HG03066 (cell line): ENCODE data around the gene PAFAH1B1.
"Not testable (repeated sequence)": the region's sequence is repeated elsewhere in the genome, so short reads cannot be mapped to it uniquely, and the experiment has no call there.

Experiments
- ATAC-seq: cut with Tn5 transposase; IDR thresholded peaks from one replicate; pipeline ENCODE4 v1.9.1; 2021; ENCODE audit warnings: low read depth; ENCODE audit not compliant: unreplicated experiment

The PAFAH1B1 gene

DNA sequence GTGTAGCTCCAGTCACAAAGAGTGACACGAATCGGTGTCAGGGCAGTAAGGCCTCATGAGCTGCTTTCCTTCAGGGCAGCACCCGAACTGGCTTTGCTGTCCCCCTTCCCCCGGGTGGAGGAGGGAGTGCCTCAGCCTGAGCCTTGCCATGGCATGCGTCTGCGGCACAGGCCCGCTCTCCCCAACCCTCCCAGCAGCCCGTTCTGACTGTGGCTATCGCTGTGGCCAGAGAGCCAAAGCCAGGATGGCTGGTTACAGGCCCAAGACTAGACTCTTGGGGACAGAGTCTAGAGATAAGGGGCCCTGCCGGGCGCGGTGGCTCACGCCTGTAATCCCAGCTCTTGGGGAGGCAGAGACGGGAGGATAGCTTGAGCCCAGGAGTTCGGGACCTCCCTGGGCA is 92.2 kb downstream of the PAFAH1B1 start:
- no peak for ATAC-seq

DNA sequence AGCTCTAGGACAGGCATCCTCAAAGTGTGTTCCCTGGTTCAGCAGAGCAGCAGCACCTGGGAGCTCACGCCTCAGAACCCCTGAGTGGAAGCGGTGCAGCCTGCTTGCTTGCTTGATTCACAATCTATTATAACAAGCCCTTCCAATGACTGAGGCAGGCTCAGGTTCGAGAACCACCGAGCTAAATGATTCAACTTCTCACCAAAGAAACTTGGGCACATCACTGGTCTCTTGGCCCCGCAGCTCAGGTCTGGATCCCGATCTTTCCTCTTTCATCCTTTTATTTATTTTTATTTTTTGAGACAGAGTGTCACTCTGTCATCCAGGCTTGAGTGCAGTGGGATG is 93.6 kb downstream of the PAFAH1B1 start:
- ATAC-seq, result no peak

DNA sequence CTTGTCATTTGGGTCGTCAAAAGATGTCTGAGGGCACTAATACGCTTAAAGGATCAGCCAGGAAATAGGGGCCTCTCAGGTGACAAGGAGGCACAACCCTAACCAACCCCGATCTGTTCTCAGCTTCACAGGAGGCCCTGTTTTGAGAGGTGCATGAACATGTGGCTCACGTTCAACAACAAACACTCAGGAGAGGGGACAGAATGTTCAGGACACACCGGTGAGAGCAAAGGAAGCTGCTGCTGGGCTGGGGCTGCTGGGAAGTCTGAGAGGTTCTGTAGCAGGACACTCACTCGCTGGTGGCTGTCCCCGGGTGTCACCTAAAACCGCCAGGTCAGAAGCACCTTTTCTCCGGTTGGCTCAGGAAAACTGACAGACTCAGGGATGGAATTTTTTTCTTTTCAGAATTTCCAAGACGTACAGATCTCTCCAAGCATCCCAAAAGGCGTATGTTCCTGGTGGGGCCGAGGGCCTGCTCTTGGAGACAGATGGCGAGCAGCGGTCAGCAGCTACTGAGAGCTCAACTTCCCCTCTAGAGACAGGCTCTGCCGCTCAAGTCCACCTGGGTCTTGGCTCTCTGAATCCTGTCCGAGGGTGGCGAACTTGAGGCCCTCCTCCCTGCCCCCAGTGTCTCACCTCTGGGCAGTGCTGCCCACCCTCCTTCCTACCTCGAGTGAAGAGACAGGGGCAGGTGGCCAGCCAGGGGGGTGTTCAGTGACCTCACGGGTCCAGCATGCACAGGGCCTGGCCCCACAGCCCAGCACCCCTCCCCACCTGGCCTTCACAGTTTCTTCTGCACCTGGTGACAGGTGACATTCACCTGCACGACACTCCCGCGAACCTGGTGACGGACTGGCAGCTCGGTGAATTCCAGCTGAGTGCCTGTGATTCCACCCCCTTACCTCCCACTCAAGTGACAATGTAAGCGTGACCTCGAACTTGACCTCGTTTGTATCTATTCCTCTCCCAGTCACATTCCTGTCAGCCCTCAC is 95.2 kb downstream of the PAFAH1B1 start:
- ATAC-seq, result no peak

DNA sequence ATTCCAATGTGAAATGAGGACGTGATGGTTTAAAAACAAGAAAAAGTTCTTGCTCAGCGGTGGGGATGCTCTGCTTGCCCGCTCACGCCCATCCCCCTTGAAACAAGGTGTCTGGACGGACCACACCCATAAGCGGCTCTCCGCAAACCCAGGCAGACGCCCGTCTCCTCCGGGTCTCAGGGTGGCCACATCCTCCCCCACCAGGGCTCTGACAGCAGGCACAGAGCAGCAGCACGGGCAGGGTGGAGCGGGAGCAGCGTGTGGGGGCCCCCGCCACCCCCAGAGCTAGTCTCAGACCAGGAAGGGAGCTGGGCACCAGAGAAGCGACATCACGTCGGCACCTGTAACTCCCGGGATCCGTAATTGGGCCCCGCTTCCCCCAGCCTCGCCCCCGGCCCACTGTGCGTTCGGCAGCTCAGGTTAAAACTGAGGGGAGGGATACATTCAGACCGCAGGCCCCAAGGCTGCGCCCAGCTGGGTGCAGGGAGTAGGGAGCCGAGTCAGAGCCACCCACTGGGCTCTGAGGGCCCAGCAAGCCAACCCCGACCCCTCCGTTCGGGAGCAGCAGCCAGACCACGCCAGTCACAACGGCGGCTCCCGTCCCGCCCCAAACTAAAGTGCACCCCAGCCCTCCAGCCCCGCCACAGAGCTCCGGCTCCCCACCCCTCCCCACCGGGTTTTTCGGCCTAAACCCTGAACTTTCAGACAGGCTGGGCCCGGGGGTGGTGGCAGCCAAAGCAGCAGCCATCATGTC is 96.1 kb downstream of the PAFAH1B1 start:
- no peak for ATAC-seq

DNA sequence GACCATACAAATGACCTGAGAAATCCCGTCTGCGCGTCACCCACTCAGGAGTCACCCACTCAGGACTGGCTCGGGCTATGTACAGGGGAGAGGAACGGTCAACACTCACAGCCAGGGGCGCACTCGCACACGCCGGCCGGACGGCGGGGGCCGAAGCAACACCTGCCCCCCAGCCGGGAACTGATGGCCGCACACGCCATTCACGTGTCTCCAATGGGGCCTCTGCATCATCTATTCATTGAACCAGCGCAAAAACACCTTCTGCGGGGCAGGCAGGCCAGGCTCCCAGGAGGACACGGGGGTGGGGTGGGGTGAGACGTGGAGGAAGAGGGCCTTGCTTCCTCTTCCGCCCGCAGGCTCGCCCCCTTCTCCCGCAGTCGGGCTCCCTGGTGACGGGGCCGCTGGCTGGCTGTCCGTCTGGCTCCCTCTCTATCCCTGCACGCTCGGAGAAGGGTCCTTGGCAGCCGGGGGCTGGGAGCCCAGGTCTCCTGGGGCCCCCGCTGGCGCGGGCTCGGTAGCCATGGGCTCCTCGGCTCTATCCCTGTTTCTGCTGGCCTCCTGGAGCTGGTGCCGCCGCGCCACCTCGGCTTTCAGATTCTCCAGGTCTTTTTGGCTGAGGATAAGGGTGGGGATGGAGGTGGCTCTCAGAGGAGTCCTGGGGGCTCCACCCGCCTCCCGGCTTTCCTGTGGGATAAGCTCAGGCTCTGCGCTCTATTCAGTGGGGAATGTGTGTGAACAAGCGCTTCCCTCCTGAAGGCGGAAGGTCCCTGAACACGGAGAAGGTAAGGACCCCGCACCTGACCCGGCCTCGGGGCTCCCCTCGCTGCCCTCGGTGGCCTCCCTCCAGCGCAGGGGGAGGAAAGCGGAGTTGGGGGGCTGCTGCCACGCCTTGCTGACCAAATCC is 97.0 kb downstream of the PAFAH1B1 start:
- ATAC-seq, result no peak

DNA sequence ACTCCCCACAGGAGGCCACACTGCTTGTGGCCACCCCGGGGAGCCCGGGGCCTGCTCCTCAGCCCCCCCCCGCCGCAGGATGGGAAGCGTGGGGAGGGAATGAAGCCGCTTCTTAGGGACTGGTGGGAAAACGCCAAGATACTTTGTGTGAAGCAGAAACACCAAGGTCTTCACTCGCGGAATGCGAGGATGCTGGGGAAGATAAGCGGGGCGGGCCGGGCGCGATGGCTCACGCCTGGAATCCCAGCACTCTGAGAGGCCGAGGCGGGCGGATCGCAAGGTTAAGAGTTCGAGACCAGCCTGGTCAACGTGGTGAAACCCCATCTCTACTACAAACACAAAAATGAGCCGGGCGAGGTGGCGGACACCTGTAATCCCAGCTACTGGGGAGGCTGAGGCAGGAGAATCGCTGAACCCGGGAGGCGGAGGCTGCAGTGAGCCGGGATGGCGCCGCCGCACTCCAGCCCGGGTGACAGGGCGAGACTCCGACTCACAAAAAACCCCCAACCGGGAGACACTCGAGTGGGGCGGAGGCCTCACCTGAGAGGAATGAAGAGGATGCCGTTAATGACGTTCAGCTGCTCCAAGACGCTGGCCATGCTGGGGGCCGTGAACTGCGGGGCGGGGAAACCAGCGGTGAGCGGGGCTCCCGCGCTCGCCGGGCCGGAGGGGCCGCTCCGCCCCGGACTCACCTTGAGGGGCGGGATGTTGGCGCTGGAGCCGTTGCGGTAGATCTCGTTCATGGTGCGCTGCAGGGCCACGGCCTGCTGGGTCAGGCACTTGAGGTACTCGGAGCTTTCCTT is 97.8 kb downstream of the PAFAH1B1 start:
- no peak for ATAC-seq

DNA sequence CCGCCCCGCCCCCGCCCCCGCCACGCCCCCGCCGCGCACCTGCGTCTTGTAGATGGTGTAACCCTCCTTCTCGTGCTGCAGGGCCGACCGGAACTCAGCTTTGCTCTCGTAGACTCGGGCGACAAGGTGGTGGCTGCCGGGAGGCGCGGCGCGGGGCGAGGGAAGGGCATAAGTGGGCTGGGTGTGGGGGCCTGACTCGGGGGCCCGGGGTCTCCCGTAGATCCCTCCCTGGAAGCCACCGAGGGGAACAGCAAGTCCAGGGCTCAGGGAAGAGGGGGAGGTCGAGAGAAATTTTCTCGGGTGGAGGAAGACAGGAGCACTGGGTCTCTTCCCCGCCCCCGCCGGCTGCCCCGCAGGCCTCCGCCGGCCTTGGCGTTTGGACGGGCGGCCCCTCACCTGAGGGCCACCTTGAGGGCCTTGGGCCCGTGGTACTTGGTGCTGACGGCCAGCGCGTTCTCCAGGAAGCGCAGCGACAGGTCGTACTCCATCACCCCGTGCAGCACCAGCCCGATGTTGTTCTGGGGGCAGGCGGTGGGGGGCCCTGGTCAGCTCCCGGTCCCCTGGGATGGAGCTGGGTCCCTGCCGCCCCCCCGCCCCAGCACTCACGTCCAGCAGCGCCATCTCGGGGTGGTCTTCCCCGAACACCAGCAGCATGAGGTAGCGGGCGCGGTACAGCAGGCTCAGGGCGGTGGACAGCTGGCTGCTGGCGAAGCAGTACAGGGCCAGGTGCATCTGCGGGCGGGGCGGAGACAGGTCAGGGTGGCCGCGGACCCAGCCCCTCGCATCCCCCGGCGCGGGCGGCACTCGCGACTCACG is 98.7 kb downstream of the PAFAH1B1 start:
- ATAC-seq, result no peak

DNA sequence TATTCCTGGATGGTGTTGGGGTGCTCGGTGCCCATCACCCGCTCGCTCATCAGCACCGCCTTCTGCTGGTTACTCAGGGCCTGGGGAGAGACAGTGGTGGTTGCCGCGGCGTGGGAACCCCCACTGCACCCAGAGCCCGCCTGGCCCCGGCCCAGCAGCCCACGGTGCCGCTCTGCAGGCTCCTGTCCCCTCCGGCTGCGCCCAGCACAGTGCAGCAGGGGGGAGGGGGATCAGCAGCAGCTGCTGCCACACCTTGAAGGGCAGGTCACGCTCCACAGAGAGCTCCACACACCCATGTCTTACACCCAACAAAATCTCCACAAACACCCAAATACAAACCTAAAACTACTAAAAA is 99.3 kb downstream of the PAFAH1B1 start:
- ATAC-seq, result no peak

DNA sequence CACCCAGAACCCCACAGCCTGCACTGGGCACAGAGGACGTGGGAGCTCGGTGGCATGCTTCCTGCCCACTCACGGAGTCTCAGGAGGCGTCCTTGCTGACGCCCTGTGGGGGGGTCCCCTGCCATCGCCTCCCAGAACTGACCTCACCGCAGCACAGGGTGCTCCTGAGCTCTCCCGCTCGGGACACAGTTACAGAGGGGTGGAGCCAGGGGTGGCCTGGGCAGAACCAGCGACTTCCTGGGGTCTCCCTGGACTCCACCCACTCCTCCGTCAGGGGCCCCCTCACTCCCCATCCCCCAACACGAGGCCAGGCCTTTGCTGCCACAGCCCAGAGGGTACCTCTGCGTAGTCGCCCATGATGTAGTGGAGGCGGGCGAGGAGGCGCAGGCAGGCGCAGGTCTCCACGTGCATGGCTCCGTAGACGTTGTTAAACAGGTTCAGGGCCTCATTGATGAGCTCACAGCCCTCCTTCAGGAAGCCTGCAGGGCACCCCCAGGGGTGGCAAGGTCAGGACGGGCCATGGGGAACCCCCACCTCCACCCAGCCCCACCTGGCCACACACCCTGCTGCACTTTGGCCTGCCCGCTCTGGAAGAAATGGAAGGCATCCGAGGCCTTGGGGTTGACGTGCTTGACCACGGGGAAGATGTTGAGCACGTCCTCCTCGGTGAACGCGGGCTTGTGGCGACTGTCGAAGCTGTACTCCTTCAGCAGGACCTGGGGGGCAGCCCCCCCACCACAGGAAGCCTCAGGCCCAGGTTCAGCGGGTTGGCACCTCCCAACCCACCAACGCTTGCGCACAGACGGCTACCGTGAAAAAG is 100.3 kb downstream of the PAFAH1B1 start:
- no peak for ATAC-seq

DNA sequence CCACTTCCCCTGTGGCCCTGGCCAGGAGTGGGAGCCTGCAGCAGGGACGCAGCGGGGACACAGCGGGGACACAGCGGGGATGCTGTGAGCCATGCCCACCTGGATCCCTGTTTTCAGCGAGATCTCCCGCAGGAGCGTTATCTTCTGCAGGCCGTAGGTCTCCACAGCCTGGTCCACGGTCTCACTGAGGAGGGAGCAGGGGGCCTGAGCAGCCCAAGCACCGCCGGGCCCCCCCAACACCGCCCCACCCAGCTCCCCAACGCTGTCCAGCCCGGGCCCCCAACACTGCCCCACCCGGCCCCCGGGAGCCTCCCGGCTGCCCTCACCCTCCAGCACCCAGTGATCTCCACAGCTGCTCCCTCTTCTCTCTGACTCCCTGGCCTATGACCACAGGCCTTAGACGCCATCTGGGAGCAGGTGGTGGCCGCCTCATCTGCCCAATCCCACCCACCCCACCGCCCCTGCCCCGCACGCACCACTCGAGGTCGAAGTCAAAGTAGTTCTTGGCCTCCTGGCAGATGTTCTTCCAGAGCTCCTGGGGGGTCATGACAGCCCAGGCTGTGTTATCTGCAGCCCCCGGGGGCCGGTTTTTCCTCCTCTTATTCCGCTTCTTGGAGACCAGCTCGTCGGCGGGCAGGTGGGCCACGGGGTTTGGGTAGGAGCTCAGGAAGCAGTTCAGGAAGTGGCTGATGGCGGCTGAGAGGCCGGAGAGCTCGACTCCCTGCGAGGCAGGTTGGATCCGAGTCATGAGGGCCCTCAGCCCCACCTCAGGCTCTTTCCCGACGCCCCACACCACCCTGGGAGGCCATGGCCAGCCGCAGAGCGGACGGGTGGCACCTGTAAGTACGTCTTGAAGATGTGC is 101.2 kb downstream of the PAFAH1B1 start:
- ATAC-seq, result no peak

DNA sequence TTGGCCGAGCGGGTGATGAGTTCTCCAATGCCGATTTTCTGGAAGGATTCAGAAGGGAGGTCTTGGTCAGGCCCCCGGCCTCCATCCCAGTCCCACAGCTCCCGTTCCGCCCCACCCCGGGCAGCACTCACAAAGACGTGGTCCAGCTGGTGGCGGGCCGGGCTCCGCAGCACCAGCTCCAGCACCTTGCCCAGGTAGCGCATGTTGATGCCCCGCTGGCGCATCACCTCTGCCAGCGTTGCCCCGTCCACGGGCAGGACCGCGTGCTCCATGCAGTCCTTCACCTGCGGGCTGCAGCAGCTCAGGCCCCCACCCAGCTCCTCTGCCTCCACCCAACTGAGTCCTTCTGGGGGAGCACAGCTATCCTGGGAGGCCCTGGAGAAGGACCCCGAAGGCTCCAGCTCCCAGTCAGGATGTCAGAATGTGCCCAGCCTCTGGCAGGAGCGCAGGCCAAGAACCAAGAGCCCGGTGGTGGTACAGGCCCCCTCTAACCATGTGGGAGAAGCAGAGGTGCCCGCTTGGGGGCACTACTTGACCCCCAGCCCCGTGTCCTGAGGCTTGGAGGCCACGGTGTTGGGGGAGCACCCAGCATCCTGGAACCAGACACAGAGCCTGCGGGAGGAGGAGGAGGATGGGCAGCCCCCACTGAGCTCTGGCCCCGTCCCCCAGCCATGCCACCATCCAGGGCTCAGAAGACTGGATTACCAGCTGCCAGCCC is 101.9 kb downstream of the PAFAH1B1 start:
- no peak for ATAC-seq

DNA sequence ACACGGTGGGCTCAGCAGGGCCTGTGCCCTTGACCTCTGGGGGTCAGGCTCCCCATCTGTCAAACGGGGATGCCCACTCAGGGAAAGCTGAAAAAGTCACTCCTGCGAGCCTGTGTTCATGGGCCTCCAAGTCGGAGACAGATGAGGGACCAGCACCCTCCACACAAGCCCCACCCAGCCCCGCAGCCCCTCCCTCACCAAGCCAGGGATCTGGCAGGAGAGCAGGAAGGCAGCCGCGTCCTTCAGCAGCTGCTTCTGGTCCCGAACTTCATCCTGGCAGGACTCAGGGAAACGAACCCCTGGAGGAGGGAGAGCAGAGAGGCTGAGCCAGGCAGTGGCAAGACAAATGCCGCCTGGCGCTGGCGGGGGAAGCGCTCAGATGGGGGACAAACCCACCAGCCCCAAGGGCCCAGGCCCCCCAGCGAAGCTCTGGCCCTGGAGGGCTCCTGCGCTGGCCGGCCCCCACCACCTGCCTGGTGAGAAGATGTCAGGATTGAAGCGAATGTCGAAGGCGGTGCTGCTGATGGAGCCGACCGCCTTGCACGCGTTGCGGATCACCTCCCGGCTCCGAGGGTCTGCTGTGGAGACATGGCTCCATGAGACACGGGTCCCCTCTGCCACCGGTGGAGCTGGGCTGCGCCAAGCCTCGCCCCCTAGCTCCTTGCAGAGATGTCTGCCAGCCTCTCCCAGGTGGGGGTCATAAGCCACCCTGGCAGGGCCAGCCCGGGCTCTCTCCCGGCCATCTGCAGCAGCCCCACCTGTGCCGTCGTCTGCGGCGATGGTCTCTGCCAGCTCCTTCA is 102.7 kb downstream of the PAFAH1B1 start:
- no peak for ATAC-seq

DNA sequence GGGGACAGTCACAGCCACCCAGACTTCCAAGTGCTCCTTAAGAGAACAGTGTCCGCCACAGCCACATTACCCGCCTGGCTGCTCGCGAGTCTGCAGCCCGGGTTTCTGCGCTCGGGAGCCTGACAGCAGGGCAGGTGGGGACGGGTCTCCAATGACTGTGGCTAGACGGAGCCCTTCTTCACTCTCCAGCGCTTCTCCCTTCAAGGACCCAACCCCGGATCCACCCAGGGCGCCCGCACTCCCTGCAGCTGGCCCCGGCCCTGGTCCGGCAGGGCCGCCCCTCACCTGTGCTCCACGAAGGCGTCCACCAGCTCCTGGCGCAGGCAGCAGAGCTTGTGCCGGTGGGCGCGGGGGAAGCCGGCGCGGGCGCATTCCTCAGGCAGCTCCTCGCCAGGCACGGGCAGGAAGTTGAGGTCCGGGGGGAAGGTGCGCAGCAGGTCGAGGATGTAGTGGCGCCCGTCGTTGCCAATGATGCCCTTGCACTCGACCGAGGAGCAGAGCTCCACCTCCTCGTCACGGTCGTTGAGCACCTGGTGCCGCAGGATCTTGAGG is 104.2 kb downstream of the PAFAH1B1 start:
- no peak for ATAC-seq

DNA sequence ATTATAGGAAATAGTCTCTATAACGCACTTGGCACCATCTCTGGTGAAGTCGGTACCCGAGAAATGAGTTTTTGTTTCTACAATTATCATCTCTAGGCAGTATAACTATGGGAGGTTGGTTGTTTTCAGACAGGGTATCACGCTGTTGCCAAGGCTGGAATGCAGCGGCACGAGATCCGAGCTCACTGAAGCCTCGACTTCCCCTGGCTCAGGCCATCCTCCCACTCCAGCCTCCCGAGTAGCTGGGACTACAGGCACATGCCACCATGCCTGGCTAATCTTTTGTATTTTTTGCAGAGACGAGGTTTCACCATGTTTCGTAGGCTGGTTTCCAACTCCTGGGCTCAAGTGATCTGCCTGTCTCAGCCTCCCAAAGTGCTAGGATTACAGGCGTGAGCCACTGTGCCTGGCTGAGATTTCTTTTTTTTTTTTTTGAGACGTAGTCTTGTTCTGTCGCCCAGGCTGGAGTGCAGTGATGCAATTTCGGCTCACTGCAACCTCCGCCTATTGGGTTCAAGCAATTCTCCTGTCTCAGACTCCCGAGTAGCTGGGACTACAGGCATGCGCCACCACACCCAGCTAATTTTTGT is 105.9 kb downstream of the PAFAH1B1 start:
- not testable (repeated sequence) for ATAC-seq

DNA sequence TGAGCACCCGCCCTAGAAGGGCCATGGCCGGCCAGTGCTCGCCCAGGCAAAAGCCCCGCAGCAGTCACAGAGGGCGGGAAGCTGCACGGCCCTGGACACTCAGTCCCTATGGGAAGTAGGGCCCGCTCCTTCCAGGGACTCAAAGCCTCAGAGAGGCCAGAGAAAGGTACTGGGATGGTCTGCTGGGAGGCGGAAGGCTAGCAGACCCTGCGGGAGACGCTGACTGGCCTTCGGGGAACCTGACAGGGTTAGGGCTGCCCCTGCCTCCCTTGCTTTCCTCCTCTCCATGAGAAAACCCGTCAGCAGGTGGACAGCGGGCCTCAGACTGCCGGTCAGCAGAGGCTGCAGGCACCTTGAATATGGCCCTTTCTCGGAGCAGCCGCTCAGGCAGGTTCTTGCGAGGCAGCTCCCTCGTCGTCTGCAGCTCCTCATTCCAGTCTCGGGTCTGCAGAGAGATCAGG is 106.6 kb downstream of the PAFAH1B1 start:
- no peak for ATAC-seq
